Panc1 (cell line): ENCODE results near the gene LRRC3. TPM values are rescaled to one million over a fixed set of nuclear protein-coding genes. Genes with fewer than 3 reads are reported as not detected.

Experiments used
- ATAC-seq: fragments of 200-7000 bp; cut with Tn5 transposase; 2 replicates; pipeline ENCODE4 v1.9.1; 2020; ENCODE audit warnings: mild to moderate bottlenecking, moderate library complexity
- BruUV-seq: library from RNA; stranded (reverse); fragments of 400-500 nt; replicated peaks from 2 replicates; lab custom pipeline; 2021; lab: Mats Ljungman, UMichigan
- CTCF ChIA-PET: fragments of 300-600 bp; sonication (Branson Sonifier 250); formaldehyde crosslinking; loops from one replicate; lab custom pipeline; 2022; ENCODE audit warnings: antibody characterized with exemption; lab: Charles Lee
- POLR2A ChIA-PET: fragments of 300-600 bp; sonication (Branson Sonifier 250); formaldehyde crosslinking; loops from one replicate; lab custom pipeline; 2022; ENCODE audit warnings: antibody characterized with exemption; lab: Charles Lee
- DNase-seq: peaks from one replicate; pipeline ENCODE4 v3.0.0-alpha.2; 2010; ENCODE audit warnings: low read depth, low spot score
- H3K27ac ChIP-seq: 2 replicates; pipeline ENCODE4 v1.5.1; 2011; ENCODE audit warnings: mild to moderate bottlenecking, low read length, inconsistent platforms
- H3K27me3 ChIP-seq: fragments of 200-500 bp; sonication (Bioruptor generic); 2 replicates; pipeline ENCODE4 v1.6.0; 2014; ENCODE audit warnings: low read length, inconsistent platforms; ENCODE audit not compliant: control insufficient read depth, insufficient read depth
- H3K36me3 ChIP-seq: fragments of 200-500 bp; sonication (Bioruptor generic); 2 replicates; pipeline ENCODE4 v1.5.1; 2014; ENCODE audit warnings: inconsistent platforms, mild to moderate bottlenecking, low read length, moderate library complexity; ENCODE audit not compliant: control insufficient read depth, insufficient read depth
- H3K4me1 ChIP-seq: 2 replicates; pipeline ENCODE4 v1.5.1; 2011; ENCODE audit warnings: inconsistent platforms, mild to moderate bottlenecking, low read length, moderate library complexity; ENCODE audit not compliant: control insufficient read depth, insufficient read depth
- H3K4me3 ChIP-seq, 2 experiments: 2 replicates each; pipeline ENCODE4 v1.5.1; 2011 to 2012; ENCODE audit warnings: low read depth in 2 of 2, low read length in 2 of 2, mild to moderate bottlenecking in 2 of 2, inconsistent platforms in 1 of 2, moderate library complexity in 1 of 2
- H3K9me3 ChIP-seq: fragments of 200-500 bp; sonication (Bioruptor generic); 2 replicates; pipeline ENCODE4 v1.5.1; 2014; ENCODE audit warnings: low read depth, mild to moderate bottlenecking, inconsistent platforms, low read length, moderate library complexity; ENCODE audit not compliant: control insufficient read depth, insufficient read depth
- CTCF ChIP-seq: fragments of 450-650 bp; IDR thresholded peaks from 2 replicates; pipeline ENCODE4 v1.5.1; 2017; ENCODE audit warnings: mild to moderate bottlenecking
- POLR2AphosphoS5 ChIP-seq: IDR thresholded peaks from 2 replicates; pipeline ENCODE4 v1.6.1; 2012; ENCODE audit warnings: mild to moderate bottlenecking, low read depth, low read length, moderate library complexity
- REST ChIP-seq, 2 experiments: IDR thresholded peaks; 2 replicates each; pipeline ENCODE4 v1.6.1; 2011 to 2012; ENCODE audit warnings: low read depth in 2 of 2, control low read depth in 1 of 2, low read length in 1 of 2, mild to moderate bottlenecking in 1 of 2, moderate library complexity in 1 of 2; ENCODE audit not compliant: insufficient read depth in 1 of 2
- SIN3A ChIP-seq: IDR thresholded peaks from 2 replicates; pipeline ENCODE4 v1.6.1; 2012; ENCODE audit warnings: low read depth, mild to moderate bottlenecking, low read length, moderate library complexity, borderline replicate concordance; ENCODE audit not compliant: insufficient read depth
- TCF7L2 ChIP-seq: IDR thresholded peaks from 2 replicates; pipeline ENCODE4 v1.6.1; 2011; ENCODE audit warnings: mild to moderate bottlenecking, low read depth, low read length, inconsistent platforms
- in situ Hi-C: cut with HindIII; loops from 2 replicates; pipeline ENCODE4 v1.10.0; 2016; ENCODE audit warnings: low sequenced_read_pairs, low pct_unique_long_range_greater_than_20kb
- intact Hi-C: fragments of 100-400 bp; cut with micrococcal nuclease; formaldehyde crosslinking; loops from one replicate; pipeline ENCODE4 v1.10.0; 2022; ENCODE audit not compliant: unreplicated experiment
- total RNA-seq: library from RNA; stranded (reverse); gene quantifications from one replicate; pipeline ENCODE4 v1.2.1, GENCODE V29; 2021; ENCODE audit not compliant: unreplicated experiment

The LRRC3 gene
- total RNA-seq, 1 experiment from 2014 or later, result 3.3 TPM

GRCh38 chr21:44480200-44481053, 25.1 kb downstream of the LRRC3 start:
- no TSS peak for BruUV-seq
- Histone ChIP-seq H3K4me3 (no peak overlapping the region), H3K36me3 (no peaks in the 10 kb centered on the region), H3K9me3 (no peaks in the 10 kb centered on the region), H3K27me3 (no peaks in the 10 kb centered on the region), H3K27ac (no peak overlapping the region), H3K4me1 (no peaks in the 10 kb centered on the region)
- ChIA-PET CTCF (interaction anchor here (0.7 kb wide), 2 partner anchors 51 to 72 kb away, joined by 3 read pairs; no protein-coding TSS in a partner anchor), POLR2A (no interaction called here)
- DNase-seq (no peak), ATAC-seq (no peak)
- TF ChIP-seq SIN3A (no peak), TCF7L2 (no peak), CTCF (no peak), POLR2AphosphoS5 (no peak), REST (IDR thresholded peaks at IDR 0.05; ENCODE audit: insufficient read depth in 1 of 2, low read depth in 2 of 2, low read length in 1 of 2) (no peak)
- intact Hi-C loops, result no loop called here
- in situ Hi-C loops, result no loop called here

GRCh38 chr21:44482581-44483287, 27.4 kb downstream of the LRRC3 start:
- DNase-seq, result no peak
- Histone ChIP-seq H3K27me3 (no peaks in the 10 kb centered on the region), H3K27ac (no peak overlapping the region), H3K4me1 (no peaks in the 10 kb centered on the region), H3K9me3 (no peaks in the 10 kb centered on the region), H3K4me3 (no peak overlapping the region), H3K36me3 (no peaks in the 10 kb centered on the region)
- ChIA-PET CTCF (no interaction called here), POLR2A (no interaction called here)
- in situ Hi-C loops (no loop called here), intact Hi-C loops (no loop called here)
- ATAC-seq, result no peak
- TF ChIP-seq POLR2AphosphoS5 (no peak), TCF7L2 (no peak), CTCF (no peak), SIN3A (no peak)
- no TSS peak for BruUV-seq
